ENCODE data around the gene MBD3L4.
"Not testable (repeated sequence)": the region's sequence is repeated elsewhere in the genome, so short reads cannot be mapped to it uniquely, and the experiment has no call there.

Gene MBD3L4

GRCh38 chr19:7049021-7049420 is 9.0 kb upstream of the MBD3L4 start, which contains the start of gene MBD3L2:
TSS of gene MBD3L2 (plus strand) at chr19:7049321. CDS start at chr19:7049374, 53 bp downstream.
- not testable (repeated sequence) for DNase-seq, ATAC-seq

- not testable (repeated sequence) for ATAC-seq
These were observed 1.6 kb upstream of the MBD3L4 start for GRCh38 chr19:7041563-7041962.

DNA sequence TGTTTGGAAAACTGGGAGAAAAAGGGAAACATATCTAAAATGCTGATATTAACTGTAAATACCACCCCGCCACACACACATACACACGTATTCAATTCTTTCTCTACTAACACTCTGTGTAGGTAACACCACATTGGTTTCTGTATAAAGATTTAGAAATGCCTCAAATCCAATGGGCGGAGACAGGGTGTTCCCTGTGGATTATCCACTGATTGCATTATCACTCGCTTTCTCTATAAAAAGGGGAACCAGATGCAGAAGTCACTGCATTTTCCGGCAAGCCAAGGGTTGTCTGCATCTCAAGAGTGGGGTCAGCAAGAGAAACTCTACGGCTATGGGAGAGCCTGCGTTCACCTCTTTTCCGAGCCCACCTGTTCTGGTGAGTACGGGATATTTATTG is 9.7 kb downstream of the MBD3L4 start, which contains the start of gene MBD3L5:
Gene MBD3L5 (plus strand): TSS at position 301 of the 400 bp plus-strand sequence. CDS start 34 bp downstream, at position 335.
- not testable (repeated sequence) for ATAC-seq, DNase-seq

More at GRCh38 chr19:7041563-7041962, 1.6 kb upstream of the MBD3L4 start:
- DNase-seq, result not testable (repeated sequence)

DNA sequence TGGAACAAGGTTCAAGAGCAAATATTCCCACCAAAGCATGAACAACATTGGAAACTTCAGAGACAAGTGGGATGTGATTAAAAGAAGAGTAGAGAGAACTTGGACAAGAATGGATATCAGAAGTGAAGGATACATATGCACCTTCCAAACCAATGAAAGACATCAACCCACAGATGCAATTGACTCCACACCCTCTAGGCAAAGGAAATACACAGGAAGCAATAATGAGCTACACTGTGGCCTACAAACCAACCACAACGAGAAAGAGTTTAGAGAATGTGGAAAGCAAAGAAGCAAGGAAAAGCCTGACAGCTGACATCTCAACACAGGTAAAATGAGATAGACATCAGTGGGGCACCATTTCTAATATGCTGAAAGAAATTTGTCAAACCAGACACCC is 11.2 kb downstream of the MBD3L4 start:
- DNase-seq, ATAC-seq: not testable (repeated sequence)

- not testable (repeated sequence) for ATAC-seq, DNase-seq
These were observed 18.6 kb downstream of the MBD3L4 start, which contains the start of gene MBD3L2B for GRCh38 chr19:7021331-7021730. TSS of gene MBD3L2B (minus strand) at chr19:7021431. CDS start at chr19:7021397, 34 bp downstream.

DNA sequence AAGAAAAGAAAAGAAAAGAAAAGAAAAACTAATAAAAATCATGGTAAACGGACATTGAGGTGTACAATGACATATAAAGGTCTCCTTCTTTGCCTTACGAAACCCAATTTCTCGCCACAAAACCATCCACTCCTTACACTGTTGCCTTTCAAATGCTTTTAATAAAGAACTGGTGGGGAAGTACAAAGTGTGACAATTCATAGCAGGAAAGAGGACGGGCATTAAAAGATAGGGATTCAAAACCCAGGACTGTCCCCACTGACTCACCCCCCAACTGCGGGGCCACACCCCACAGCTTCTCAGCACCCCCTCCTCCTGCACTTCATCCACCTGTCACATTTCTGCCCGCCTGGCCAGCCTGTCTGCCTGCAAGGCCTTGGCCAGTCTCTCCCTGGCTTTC is 21.2 kb downstream of the MBD3L4 start:
- DNase-seq, result no peak

GRCh38 chr19:7013678-7014077 is 26.3 kb downstream of the MBD3L4 start:
- no peak for DNase-seq
- ATAC-seq, result peak; percentile 78

More for the DNA sequence above, 21.2 kb downstream of the MBD3L4 start:
- ATAC-seq, result no peak

GRCh38 chr19:7010722-7011593 is 29.0 kb downstream of the MBD3L4 start:
- peak; percentile 76 for ATAC-seq
- peak; percentile 16 for DNase-seq

- DNase-seq, result no peak
These were observed 32.1 kb downstream of the MBD3L4 start for GRCh38 chr19:7007859-7008258.

GRCh38 chr19:7006135-7006704 is 33.8 kb downstream of the MBD3L4 start:
- ATAC-seq, result no peak

More at GRCh38 chr19:7007859-7008258, 32.1 kb downstream of the MBD3L4 start:
- ATAC-seq, result no peak

GRCh38 chr19:7004313-7004931 is 35.6 kb downstream of the MBD3L4 start:
- DNase-seq, result no peak

More at GRCh38 chr19:7006135-7006704, 33.8 kb downstream of the MBD3L4 start:
- no peak for DNase-seq

DNA sequence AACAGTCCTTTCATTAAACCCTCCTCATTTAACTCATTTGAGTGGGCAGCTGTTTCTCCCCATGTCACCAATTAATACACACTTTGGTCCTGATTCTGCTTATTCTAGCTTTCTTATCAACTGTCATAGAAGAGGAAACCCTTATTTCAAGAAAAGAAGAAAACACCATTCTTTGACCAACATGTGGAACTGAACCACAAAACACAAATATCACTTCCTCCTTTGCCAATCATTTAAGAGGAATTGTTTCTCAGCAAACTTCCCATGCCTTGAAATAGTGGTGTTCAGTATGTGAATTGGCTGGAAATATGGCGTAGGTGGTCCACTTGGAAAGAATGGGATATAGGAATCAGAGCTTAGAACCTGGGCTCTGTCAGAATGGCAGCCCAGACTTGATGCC is 39.2 kb downstream of the MBD3L4 start:
- ATAC-seq (no peak), DNase-seq (no peak)

More at GRCh38 chr19:7004313-7004931, 35.6 kb downstream of the MBD3L4 start:
- ATAC-seq, result no peak

DNA sequence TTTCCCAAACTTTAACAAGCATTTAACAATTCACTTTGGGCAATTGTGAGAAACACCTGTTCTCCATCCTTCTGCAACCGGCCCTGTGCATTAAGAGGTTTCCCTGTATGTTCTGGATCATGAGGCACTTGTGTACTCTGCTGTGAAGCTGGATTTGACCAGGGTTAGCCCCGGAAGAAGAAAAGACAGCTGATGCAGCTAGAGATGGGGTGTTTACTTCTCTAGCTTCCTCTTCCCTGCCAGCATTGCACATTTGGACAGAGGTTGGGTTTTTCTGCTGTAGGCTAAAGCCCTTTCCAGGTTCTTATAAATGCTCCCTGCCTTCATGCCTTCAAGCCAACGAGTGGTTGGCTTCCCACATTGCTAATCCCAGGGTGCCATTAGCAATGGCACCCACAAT is 39.6 kb downstream of the MBD3L4 start:
- DNase-seq (no peak), ATAC-seq (no peak)

DNA sequence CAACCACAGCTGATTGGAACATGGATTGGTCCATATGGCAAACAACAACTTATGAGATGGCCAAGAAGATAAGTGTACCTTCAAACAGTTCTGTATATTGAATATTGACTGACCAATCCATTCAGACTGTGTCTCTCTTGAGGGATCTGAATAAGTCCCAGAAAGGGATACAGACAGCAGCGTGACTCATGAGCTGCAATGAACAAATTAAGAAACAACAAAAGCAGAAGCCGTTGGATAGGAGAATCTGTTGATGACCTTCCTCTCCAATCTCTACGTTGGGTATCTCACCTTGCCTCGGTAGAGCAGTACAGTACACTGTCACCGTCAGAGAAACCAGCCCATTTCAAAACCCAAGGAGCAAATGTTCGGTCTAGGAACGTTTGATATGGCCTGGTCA is 40.0 kb downstream of the MBD3L4 start:
- DNase-seq, result no peak
- no peak for ATAC-seq

DNA sequence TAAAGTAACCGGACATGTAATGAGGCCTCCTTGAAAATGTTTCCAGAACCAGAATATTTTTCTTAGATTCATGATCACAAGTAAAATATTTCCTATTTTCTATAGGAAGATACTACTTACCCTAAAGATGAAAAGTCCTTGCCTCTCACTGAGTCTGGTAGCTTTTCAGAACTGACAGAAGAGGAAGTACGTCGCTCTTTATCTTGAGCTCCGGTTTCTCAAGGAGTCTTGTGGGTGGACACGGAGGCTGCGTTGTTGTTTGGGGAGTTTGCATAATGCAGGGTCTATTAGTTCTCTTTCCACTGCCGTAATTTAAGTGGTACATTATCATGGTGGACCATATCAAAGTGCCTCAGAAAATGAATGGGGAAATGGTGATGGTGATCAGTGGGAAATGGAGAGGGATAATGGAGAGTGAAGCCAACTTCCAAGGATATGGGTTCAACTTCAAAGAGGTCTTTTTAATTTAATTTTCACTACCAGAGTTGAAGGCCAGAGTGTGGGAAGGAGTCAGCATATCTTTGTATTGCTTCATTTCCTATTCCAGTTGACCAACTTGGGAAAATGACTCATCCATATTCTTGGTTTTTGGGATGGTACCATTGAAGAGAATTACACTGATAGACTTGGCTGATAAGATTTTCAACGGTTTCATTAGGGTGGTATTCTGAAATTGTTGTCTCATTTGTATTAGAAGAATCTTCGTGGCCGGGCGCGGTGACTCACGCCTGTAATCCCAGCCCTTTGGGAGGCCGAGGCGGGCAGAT is 42.1 kb downstream of the MBD3L4 start:
- ATAC-seq, result no peak

DNA sequence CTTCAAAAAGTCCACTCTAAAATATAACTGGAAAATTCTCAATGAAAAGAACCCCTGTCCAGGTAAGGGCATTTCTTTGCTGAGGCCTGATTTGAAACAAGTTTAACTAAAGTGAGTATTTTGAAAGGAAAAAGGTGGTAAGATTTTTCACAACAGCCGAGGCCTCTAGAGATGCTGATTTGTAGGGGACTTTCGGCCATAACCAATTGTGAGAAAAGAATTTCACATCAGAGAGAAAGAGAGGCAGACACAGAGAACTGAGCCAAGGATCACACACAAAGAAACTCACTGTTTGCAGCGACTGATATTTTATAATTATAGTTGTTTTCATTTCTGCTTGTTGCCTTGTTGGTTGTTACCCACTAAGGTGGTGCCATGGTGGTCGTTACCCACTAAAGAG is 43.2 kb downstream of the MBD3L4 start:
- DNase-seq, result no peak
- ATAC-seq, result no peak

More for the DNA sequence above, 42.1 kb downstream of the MBD3L4 start:
- no peak for DNase-seq

- ATAC-seq (no peak), DNase-seq (no peak)
These were observed 44.9 kb downstream of the MBD3L4 start for GRCh38 chr19:6995054-6995453.

DNA sequence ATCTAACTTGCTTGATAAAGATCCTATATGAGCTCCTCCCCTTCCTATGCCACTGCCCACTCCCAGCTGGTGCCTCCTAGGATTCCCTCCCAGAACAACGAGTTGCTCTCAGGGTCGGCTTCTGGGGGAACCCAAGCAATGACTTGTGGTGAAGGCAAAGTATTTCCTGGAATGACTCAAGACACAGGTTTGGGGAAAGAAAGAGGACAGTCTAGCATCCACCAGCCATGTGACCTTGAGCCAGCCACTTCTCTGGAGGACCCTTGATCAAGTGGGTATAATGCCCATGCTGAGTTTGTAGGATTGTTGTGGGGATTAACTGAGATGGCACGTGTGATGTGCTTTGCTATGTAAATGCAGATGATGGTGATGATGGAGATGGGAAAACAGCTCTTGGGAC is 51.7 kb downstream of the MBD3L4 start:
- no peak for DNase-seq
- no peak for ATAC-seq

- no peak for DNase-seq
- no peak for ATAC-seq
These were observed 52.1 kb downstream of the MBD3L4 start for GRCh38 chr19:6987850-6988249.
